ENCODE results near the gene INPP5J. TPM values are rescaled to one million over a fixed set of nuclear protein-coding genes. Genes with fewer than 3 reads are reported as not detected.
A peak's percentile ranks its signal among the peaks of the same experiment; 100 is the strongest.

Gene INPP5J
- total and polyA plus RNA-seq, 2 of the 13 experiments (the other 11 are each of a cell fraction or from before 2014, with no cell fraction given) = 0.24 to 1.1 TPM

DNA sequence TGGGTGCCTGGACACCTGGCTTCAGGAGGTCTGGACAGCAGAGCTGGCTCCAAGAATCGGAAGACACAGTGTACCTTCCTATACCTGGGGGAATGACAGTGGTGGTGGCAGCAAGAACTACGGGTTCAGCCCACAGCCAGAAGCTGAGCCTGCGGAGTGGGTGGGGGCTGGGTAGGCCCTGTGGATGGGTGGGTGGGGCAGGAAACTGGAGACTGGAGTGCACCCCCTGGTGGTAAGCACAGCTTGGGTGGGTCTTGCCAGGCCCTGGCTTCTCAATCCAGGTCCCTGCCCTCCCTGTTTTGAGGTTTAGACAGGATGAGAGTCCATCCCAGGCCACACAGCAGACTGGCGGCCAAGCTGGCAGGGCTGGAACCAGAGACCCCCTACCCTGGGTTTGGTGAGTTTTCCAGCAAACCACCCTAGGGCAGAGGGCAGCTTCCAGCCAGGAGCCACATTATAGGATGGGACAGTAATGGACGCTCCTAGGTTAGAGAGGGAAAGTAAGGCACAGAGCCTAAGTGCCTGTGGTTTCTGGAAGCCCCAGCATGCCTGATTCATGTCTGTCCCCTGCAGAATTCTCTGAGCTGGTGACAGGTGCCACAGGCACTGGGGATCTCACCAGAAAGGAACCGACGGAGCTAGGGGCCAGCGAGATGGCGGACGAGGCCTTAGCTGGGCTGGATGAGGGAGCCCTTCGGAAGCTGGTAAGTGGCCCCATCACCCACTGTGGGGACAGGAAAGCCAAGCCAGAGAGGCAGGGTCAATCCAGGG is 40.0 kb upstream of the INPP5J start (continued):
- TF ChIP-seq, protein P1, sequence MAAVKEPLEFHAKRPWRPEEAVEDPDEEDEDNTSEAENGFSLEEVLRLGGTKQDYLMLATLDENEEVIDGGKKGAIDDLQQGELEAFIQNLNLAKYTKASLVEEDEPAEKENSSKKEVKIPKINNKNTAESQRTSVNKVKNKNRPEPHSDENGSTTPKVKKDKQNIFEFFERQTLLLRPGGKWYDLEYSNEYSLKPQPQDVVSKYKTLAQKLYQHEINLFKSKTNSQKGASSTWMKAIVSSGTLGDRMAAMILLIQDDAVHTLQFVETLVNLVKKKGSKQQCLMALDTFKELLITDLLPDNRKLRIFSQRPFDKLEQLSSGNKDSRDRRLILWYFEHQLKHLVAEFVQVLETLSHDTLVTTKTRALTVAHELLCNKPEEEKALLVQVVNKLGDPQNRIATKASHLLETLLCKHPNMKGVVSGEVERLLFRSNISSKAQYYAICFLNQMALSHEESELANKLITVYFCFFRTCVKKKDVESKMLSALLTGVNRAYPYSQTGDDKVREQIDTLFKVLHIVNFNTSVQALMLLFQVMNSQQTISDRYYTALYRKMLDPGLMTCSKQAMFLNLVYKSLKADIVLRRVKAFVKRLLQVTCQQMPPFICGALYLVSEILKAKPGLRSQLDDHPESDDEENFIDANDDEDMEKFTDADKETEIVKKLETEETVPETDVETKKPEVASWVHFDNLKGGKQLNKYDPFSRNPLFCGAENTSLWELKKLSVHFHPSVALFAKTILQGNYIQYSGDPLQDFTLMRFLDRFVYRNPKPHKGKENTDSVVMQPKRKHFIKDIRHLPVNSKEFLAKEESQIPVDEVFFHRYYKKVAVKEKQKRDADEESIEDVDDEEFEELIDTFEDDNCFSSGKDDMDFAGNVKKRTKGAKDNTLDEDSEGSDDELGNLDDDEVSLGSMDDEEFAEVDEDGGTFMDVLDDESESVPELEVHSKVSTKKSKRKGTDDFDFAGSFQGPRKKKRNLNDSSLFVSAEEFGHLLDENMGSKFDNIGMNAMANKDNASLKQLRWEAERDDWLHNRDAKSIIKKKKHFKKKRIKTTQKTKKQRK (IDR thresholded peaks at IDR 0.05; ENCODE audit: low read length) = no peak
- TF ChIP-seq ZNF281 (CRISPR knock-in tag; IDR thresholded peaks at IDR 0.05; ENCODE audit: borderline replicate concordance) (0 out of 2 replicates have a peak, but pooled peaks have one; percentile 52), MED1 (CRISPR knock-in tag; IDR thresholded peaks at IDR 0.05) (0 out of 2 replicates have a peak, but pooled peaks have one; percentile 22), ZNF761 (CRISPR knock-in tag; conservative IDR thresholded peaks at IDR 0.05) (no peak)
